Esophagus squamous epithelium (tissue), 4 donors: ENCODE measurements around the gene NUP50.

Experiments
- CTCF ChIP-seq, 6 experiments: fragments of 450-650 bp in 4 of 6; fragments of 200-600 bp in 2 of 6; sonication (generic) in 2 of 6; IDR thresholded peaks; one replicate each; pipeline ENCODE4 v1.5.1; 2016 to 2019; ENCODE audit warnings: antibody characterized with exemption in 6 of 6, mild to moderate bottlenecking in 4 of 6, moderate library complexity in 4 of 6
- POLR2A ChIP-seq, 4 donors: fragments of 450-650 bp; IDR thresholded peaks; one replicate each; pipeline ENCODE4 v1.6.1; 2017; ENCODE audit warnings: antibody characterized with exemption in 4 of 4, mild to moderate bottlenecking in 4 of 4, moderate library complexity in 3 of 4

GRCh38 chr22:45171830-45172229 is 8.1 kb downstream of the NUP50 start:
- no peak for TF ChIP-seq CTCF (IDR thresholded peaks at IDR 0.05)
- TF ChIP-seq POLR2A (IDR thresholded peaks at IDR 0.05): no peak
